Lung (tissue), 12 donors: ENCODE results near the gene CLCN4. TPM values are rescaled to one million over a fixed set of nuclear protein-coding genes. Genes with fewer than 3 reads are reported as not detected.

Experiments
- ATAC-seq: fragments of 200-7000 bp; cut with Tn5 transposase; one replicate; pipeline ENCODE4 v1.9.1; 2020; ENCODE audit warnings: moderate number of reproducible peaks; ENCODE audit not compliant: insufficient read depth, low FRiP score
- DNase-seq, 3 donors: peaks; one replicate each; pipeline ENCODE4 v3.0.0-alpha.2; 2013 to 2017
- H3K27ac ChIP-seq, 2 donors: one replicate each; pipeline ENCODE4 v1.5.1; 2013; ENCODE audit warnings: mild to moderate bottlenecking in 2 of 2, moderate library complexity in 2 of 2, control low read depth in 1 of 2, inconsistent platforms in 1 of 2, low read depth in 1 of 2, low read length in 1 of 2
- H3K27me3 ChIP-seq, 3 donors: one replicate each; pipeline ENCODE4 v1.5.1; 2013; ENCODE audit warnings: low read length in 2 of 3; ENCODE audit not compliant: control insufficient read depth in 3 of 3, insufficient read depth in 3 of 3
- H3K36me3 ChIP-seq, 4 donors: one replicate each; pipeline ENCODE4 v1.5.1; 2013; ENCODE audit warnings: low read length in 4 of 4, mild to moderate bottlenecking in 1 of 4, moderate library complexity in 1 of 4; ENCODE audit not compliant: control insufficient read depth in 4 of 4, insufficient read depth in 4 of 4
- H3K4me1 ChIP-seq, 5 donors: one replicate each; pipeline ENCODE4 v1.5.1; 2013; ENCODE audit warnings: low read length in 5 of 5, mild to moderate bottlenecking in 2 of 5, moderate library complexity in 1 of 5; ENCODE audit not compliant: control insufficient read depth in 5 of 5, insufficient read depth in 5 of 5
- H3K4me3 ChIP-seq: one replicate; pipeline ENCODE4 v1.5.1; 2013; ENCODE audit warnings: mild to moderate bottlenecking, control low read depth, moderate library complexity
- H3K9ac ChIP-seq, 2 donors: one replicate each; pipeline ENCODE4 v1.5.1; 2013; ENCODE audit warnings: low read length in 2 of 2, control low read depth in 1 of 2; ENCODE audit not compliant: insufficient read depth in 1 of 2
- H3K9me3 ChIP-seq, 4 donors: one replicate each; pipeline ENCODE4 v1.5.1; 2013; ENCODE audit warnings: low read length in 3 of 4, mild to moderate bottlenecking in 1 of 4, moderate library complexity in 1 of 4; ENCODE audit not compliant: control insufficient read depth in 4 of 4, insufficient read depth in 3 of 4
- CTCF ChIP-seq: IDR thresholded peaks from 2 replicates; pipeline ENCODE4 v1.5.1; 2012; ENCODE audit warnings: mild to moderate bottlenecking; ENCODE audit errors: control extremely low read depth, extremely low read depth
- WGBS, 2 donors: extraction: QIAGEN DNeasy Blood & Tissue Kit; methylation state at CpG; one replicate each; pipeline ENCODE4 v1.1.7; 2013; 5-methylcytosine and 5-hydroxymethylcytosine counted together
- polyA plus RNA-seq, 2 donors: library from polyadenylated mRNA; stranded (reverse); fragments of 200-250 nt; gene quantifications; one replicate each; pipeline ENCODE4 v1.2.1, GENCODE V29; 2013
- total RNA-seq, 2 donors: library from RNA; depleted of rRNA in 1 of 2; stranded (reverse); fragments of >200 nt in 1 of 2; gene quantifications; one replicate each; pipeline ENCODE4 v1.2.1, GENCODE V29; 2014 to 2021
- donor health status: control.
- donor health status: control.
- donor health status: Bipolar disorder and iron deficiency.
- donor health status: healthy.
- donor health status: DM: yes; HTN: yes; CAD: no.

The CLCN4 gene
- total and polyA plus RNA-seq, 4 donors: 2.1 to 11.3 (median 5.8) TPM

DNA sequence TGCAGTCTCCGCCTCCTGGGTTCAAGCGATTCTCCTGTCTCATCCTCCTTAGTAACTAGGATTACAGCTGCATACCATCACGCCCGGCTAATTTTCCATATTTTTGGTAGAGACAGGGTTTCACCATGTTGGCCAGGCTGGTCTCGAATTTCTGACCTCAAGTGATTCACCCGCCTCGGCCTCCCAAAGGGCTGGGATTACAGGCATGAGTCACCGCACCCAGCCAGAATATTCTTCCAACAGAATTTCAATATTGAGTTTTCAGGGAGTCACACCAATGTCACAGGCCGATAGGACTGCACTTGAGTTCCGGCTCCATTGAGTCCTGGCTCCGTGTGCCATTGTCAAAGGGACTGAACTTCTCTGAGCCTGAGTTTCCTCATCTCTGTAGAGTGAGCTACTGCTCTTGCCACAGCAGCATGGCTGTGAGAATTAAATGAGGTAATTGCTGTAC, 82.9 kb downstream of the CLCN4 start:
- Histone ChIP-seq H3K9ac (no peak overlapping the region), H3K9me3 (no peaks in the 10 kb centered on the region), H3K27me3 (peaks cover 0 to 16% (median 14%) of the 10 kb centered on the region in 3 donors), H3K4me3 (no peak overlapping the region), H3K4me1 (no peaks in the 10 kb centered on the region), H3K27ac (no peak overlapping the region), H3K36me3 (no peaks in the 10 kb centered on the region)
- WGBS, 2 donors: 83 to 95% methylated on average over 10 to 11 of the region's 11 CpGs
- no peak for TF ChIP-seq CTCF
- DNase-seq (no peak), ATAC-seq (no peak)

- Histone ChIP-seq H3K27me3 (peaks cover 0 to 15% (median 12%) of the 10 kb centered on the region in 3 donors), H3K36me3 (no peaks in the 10 kb centered on the region), H3K4me1 (no peaks in the 10 kb centered on the region), H3K9me3 (no peaks in the 10 kb centered on the region), H3K4me3 (no peak overlapping the region), H3K9ac (no peak overlapping the region), H3K27ac (no peak overlapping the region)
- ATAC-seq (no peak), DNase-seq (no peak)
- TF ChIP-seq CTCF: no peak
- WGBS, 2 donors: 67 to 83% methylated on average over 4 of the region's 4 CpGs
These were observed 84.1 kb downstream of the CLCN4 start for GRCh38 chrX:10240918-10241317.

DNA sequence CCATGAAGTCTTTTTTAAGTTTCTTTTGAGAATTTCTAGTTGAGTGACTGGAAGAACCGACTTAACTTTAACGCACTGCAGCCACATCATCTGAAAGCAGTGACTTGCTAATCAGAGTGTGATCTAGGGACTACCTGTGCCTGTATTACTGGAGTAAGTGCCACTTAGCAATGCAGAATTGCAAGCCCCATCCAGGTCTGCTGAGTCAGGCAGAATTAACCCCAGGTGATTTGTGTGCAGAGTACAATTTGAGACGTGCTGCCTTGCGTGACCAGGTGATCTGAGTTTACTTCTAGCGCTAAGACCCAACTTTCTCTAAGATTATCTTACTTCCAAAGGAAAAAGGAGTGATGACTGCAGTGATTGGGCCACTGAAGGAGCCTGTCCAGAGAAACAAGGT, 85.3 kb downstream of the CLCN4 start:
- DNase-seq (peak in 1 of 3 donors; percentile 6), ATAC-seq (no peak)
- Histone ChIP-seq H3K36me3 (no peaks in the 10 kb centered on the region), H3K4me3 (no peak overlapping the region), H3K9me3 (no peaks in the 10 kb centered on the region), H3K4me1 (no peaks in the 10 kb centered on the region), H3K9ac (no peak overlapping the region), H3K27ac (no peak overlapping the region), H3K27me3 (peaks cover 0 to 12% (median 9%) of the 10 kb centered on the region in 3 donors)
- WGBS, 2 donors: 63 to 85% methylated on average over 5 of the region's 5 CpGs
- no peak for TF ChIP-seq CTCF

- H3K4me1 ChIP-seq: no peaks in the 10 kb centered on the region
- TF ChIP-seq CTCF: no peak
- H3K4me3 ChIP-seq: no peak overlapping the region
- peak; percentile 40 to 64 (median 58) for DNase-seq
- H3K36me3 ChIP-seq: no peaks in the 10 kb centered on the region
- H3K27ac ChIP-seq: no peak overlapping the region
- WGBS, 2 donors: 71 to 80% methylated on average over 4 of the region's 4 CpGs
- no peak overlapping the region for H3K9ac ChIP-seq
- peaks cover 0 to 2% (median 0%) of the 10 kb centered on the region in 4 donors for H3K9me3 ChIP-seq
- peaks cover 0 to 14% (median 5%) of the 10 kb centered on the region in 3 donors for H3K27me3 ChIP-seq
- no peak for ATAC-seq
These were observed 86.3 kb downstream of the CLCN4 start for GRCh38 chrX:10243106-10243505.
